ENCODE data around the gene KAZALD1.

KAZALD1 gene, protein sequence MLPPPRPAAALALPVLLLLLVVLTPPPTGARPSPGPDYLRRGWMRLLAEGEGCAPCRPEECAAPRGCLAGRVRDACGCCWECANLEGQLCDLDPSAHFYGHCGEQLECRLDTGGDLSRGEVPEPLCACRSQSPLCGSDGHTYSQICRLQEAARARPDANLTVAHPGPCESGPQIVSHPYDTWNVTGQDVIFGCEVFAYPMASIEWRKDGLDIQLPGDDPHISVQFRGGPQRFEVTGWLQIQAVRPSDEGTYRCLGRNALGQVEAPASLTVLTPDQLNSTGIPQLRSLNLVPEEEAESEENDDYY

DNA sequence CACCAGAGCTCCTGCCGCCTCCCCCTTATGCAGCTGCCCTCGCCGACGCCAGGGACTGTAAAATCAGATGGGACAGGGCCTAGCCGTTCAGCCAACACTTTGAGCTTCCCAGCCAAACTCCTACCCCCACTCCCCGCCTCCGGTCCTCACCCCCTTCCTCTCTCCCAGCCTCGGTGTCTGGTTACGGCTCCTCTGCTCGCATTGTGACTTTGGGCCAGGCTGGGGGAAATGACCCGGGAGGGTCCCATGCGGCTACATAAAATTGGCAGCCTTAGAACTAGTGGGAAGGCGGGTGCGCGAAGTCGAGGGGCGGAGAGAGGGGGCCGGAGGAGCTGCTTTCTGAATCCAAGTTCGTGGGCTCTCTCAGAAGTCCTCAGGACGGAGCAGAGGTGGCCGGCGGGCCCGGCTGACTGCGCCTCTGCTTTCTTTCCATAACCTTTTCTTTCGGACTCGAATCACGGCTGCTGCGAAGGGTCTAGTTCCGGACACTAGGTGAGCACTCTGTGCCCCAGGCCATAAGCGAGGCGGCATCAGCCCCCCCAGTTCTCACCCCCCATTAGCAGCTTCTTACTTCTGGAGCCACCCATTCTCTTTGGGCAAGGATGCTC lies at the start of gene KAZALD1:
Gene KAZALD1, plus strand, starts transcription at position 366 of the 608 bp plus-strand sequence. CDS start 604 bp downstream, outside the sequence.
- no peak for DNase-seq (ENCODE audit: low spot score)

DNA sequence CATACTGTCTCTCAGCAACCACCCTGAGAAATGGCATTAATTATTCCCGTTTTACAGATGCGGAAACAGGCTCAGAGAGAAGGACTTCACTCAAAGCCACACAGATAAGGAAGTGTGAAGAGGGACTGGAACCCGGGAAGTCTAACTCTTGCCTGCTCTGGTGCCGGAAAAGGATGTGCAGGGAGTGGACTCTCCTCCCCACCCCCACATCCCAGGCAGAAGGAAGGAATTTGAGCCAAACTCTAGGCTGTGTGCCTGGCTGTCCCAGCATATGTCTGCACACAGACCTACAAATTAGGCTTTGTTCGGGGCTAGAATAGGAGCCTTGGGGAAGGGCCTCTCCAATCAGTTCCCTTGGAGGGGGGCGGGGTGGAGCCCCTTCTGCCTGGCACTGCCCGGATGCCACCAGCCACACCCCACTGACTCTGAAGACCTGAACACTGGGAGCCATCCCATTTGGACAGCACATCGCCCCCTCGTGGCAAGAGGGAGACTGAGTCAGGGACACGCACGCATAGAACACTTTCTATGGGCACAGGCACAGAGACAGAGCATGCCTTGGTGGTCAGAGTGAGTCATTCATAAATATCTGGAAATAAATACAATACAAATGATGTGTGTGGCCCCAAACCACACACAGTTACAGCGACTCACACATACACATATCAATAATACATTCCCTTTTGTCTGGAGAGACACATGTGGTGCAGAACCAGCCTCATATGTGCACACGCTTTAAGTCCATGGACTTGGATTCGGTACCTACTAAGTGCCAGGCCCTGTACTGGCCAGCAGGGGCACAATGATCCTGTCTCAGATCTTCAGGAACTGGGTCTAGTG lies 49.0 kb upstream of the KAZALD1 start:
- peak; percentile 78 for DNase-seq (ENCODE audit: low spot score)

DNA sequence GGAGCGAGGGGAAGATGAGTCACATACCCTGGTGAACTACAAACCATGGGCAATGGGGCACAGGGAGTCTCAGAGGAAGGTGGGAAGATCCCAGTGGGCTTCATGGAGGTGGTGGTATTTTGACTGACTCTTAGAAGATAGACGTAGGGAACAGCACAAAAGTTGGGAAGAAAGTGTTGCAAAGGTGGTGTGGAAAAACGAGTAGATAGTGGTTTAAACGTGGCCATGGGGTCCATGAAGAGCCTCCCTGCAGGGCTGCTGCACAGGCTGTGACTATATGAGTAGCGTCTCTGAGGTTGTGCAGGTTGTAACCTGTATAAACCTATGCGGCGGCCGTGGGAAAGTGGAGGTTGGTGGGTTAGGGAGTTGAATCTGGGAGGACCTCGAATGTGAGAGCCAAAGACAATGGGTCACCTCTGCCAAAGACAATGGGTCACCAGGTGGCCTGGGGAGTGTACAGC lies 48.4 kb upstream of the KAZALD1 start:
- DNase-seq (ENCODE audit: low spot score): no peak

DNA sequence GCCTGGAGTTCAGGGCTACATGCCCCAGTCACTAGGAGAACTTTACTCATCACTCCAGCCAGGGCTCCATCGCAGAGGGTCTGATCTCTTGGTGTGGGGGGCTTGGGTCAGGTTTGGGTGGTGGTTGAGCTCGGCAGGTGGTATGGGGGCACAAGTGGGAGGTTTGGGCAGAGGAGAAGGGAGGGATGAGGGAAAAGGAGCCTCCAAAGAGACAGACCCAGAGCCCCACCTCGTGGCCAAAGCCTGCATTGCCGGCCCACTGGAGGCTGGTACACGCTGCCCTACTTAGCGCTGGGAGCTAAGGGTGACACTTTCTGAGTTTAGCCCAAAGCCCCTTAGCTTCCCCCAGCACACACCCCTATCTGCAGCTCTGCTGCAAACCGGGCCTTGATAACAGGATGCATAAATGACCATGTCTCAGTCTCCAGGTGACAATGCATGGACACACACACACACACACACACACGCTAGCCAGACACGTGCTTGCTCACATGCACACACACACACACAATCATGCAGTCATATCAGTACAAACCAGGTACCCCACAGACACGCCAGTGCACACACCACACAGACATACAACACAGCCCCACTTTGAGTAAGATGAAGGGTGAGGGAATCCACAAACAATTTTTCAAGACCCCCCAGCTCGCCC lies 47.4 kb upstream of the KAZALD1 start:
- DNase-seq (ENCODE audit: low spot score): peak; percentile 72

DNA sequence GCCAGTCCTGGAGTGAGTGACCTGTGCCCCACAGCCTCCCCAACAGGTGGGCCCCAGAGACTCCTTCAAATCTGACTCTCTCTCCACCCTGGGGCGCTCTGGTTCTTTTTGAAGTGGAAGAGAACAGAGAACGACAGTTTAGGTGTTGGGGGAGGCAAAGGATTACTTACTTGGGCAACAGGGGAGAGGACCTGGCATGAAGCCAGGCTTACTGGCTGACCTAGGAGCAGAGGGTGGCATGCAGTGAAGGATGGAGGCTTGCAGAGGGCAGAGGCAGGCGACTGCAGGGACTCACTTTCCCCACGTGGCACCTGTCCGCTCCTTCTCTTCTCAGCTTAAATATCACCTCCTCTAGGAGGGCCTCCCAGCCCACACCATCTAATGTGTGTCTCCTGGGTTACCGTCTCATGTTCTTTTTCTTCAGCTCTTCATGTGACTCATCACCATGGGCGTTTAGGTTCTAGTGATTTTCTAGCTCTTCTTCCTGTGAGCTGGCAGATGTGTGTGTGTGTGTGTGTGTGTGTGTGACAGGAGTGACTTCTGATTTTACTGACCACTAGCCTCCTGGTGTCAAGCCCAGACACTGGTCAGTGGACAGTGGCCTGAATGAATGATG lies 46.7 kb upstream of the KAZALD1 start:
- no peak for DNase-seq (ENCODE audit: low spot score)

DNA sequence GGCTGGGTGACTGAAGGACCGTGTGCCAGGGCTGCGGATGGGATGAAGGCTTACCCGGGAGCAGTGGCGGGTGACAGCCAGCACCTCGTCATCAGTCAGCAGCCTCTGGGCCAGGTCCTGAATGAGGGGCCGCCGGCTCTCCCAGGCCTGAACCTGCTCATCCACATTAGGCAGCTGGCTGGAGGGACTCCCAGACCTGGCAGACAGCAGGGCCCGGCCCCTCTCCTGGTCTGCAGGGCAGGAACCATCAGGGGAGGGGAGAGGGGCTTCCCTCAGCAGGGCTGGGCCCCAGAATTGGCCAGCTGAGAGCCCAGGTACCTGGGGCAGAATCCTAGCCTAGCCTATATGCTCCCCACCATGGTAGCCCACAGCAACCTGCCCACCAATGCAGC lies 46.2 kb upstream of the KAZALD1 start:
- no peak for DNase-seq (ENCODE audit: low spot score)

DNA sequence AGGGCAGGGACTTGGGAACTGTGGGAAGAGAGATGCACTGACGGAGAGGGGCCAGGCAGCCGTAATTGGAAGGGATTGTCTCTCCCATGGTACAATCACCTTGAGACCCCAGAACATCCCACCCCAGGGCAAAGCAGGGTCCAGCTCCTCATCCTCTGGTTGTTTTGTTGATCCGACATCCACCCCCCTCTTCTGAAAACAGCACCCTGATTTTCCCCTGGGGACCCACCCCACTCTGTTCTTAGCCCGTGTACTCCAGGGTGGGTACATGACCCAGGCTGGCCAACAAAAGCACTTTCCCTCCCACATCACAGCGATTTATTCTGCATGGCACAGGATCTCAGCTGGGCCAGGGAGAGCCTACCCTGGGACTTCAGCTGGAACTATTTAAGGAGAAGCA lies 45.0 kb upstream of the KAZALD1 start:
- DNase-seq (ENCODE audit: low spot score): no peak

DNA sequence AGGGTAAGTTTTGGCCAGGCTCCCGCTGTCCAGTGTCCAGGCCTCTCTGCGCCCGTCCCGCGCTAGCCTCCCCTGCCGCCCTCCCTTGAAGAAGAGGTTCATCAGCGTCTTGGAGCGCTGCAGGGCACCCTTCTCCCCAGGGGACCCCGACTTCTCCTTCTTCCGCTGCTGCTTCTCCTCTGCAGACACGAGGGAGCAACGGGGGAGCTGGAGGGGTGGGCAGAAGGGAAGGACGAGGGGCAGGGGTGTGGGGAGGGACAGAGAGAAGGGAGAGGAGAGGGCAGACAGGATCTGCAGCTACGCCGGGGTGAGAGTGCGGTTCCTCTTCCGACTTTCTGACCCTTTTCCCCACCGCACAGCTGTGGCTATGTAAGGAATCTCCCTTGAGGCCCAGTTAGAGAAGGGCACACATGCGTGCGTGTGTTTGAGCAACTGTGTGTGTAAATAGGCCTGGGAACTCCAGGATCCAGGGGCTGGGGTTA lies 43.6 kb upstream of the KAZALD1 start:
- DNase-seq (ENCODE audit: low spot score): no peak

DNA sequence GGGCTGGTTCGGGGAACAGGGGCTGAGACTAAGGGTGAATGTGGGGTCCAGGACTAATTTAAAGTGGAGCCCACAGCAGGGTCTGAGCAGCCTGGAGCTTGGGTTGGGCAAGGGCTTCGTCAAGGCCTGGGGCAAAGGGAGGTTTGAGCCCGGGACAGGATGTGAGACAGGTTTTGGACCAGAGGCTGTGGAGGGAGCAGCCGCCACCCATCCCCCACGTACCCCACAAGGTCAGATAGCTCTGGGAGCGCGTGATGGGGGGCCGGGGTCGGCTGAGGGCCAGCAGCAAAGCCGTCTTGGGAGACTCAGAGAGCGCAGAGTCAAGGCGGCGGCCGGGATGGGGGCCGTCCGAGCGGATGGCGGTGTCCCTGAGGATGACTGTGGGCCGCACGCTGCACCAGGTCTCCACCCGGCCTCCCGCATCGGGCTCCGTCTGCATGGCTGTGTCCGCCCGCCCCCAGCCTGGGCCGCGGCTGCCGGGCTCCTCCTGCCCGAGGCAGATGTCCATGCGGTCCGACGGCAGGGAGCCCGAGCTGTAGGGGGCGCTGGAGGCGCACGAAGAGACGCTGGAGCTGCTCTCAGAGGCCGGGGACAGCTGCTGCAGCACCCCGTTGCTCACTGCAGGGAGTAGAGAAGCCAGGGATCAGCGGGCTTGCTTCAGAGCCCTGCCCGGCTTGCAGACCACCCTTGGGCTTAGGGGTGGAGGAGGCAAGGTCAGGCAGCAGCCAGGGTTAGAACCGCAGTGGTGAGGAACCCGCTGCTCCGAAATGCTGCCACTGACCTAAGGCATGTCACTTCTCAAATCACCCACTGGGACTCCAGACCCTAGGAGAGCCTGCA lies 43.0 kb upstream of the KAZALD1 start:
- DNase-seq (ENCODE audit: low spot score): peak; percentile 88

DNA sequence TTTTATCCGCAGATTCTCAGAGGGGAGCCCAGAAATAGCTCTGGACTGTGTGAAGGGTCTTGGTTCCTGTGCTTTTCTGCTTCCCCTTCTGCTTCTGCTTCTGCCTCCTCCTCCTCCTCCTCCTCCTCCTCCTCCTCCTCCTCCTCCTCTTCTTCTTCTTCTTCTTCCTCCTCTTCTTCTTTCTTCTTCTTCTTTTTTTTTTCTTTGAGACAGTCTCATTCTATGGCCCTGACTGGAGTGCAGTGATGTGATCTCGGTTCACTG lies 42.4 kb upstream of the KAZALD1 start:
- no peak for DNase-seq (ENCODE audit: low spot score)

DNA sequence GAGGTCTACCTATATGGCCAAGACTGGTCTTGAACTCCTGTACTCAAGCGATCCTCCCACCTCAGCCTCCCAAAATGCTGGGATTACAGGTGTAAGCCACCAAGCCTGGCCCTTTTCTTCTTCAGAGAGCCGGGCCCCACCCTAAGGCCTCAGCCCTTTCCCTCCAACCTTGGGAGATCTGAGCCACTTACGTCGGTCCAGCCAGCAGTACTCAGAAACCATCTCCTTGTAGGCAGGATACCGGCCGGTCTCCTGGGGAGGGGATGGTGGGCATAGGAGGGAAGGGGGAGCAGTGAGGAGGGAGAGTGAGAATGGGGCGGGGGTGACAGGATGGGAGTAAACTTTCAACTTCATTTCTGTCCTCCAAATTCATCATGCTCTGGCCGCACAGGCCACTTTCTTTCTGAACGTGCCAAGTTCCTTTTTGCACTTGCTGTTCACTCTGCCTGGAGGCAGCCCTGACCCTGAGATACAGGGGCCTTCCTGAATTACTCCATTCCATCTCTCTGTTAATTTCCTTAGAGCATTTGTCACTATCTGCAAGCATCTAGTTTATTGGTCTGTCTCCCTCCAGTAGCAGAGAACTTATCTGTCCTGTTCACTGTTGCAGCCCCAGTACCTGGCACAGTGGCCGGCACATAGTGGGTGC lies 41.2 kb upstream of the KAZALD1 start:
- no peak for DNase-seq (ENCODE audit: low spot score)

DNA sequence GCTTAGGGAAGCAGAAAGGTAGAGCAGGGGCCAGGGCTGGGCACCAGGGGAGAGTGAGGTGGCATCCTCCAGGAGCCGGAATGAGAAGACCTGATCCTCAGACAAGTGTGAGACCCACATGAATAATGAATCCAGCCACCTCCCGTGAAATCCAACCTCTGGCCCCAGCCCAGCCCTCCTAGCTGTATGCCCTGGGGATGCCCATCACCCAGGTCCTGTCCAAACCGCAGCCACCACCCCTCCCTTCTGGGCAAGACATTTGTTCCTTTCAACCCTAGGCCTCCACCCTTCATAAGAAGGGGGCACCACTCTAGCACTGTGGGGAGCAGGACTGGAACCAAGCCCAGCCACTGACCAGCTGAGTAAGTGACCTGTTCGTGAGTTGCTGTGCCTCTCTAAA lies 40.5 kb upstream of the KAZALD1 start:
- no peak for DNase-seq (ENCODE audit: low spot score)

DNA sequence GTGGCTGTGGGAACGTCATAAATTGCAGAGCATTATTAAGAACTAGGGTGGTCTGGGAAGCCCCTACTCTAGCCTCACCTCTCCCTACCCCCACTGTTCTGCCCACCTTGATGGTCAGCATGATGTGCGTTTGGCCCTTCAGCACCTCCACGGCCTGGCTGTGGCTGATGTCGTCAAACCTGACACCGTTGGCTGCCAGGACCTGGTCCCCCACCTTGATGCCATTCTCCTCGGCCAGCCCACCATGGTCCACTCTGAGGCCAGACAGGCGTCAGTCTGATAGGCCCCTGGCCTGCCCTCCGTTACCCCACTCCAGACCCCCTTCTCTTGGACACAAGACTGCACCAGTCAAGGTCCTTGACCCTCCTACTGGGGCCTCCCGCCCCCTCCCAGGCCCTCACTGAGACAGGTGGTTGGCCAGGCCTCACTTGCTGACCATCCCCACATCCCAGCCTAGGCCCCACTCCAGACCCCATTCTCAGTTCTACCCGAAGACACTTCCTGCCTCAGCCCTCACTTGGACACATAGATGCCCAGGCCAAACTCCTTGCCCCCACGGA lies 40.0 kb upstream of the KAZALD1 start:
- no peak for DNase-seq (ENCODE audit: low spot score)

DNA sequence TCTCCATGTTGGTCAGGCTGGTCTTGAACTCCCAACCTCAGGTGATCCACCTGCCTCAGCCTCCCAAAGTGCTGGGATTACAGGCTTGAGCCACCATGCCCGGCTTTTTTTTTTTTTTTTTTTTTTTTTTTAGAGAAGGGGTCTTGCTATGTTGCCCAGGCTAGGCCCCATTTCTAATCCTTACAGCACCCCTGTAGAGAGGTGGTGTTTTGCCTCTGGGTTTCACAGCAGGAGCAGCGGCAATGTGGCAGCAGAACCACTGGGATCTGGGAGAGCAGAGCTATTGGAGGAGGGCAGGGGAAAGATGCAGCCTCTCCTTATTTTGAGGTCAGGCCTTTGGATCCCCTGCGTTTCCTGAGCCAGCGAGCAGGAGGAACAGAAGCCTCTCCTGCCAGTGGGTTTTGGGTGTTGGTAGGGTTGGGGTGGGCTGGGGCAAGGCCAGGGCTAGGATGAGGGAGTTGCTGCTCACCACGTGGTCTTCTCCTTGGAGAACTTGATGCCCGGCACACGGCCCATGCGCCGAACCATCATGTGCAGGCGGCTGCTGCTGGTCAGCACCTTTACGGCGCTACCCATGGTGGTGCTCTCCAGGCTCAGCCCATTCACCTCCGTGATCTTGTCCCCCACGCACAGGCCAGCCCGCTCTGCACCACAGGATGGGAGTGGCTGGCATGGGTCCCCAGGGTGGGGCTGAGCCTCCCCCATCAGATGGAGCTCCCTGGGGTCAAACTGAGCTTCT lies 38.7 kb upstream of the KAZALD1 start:
- DNase-seq (ENCODE audit: low spot score): no peak

DNA sequence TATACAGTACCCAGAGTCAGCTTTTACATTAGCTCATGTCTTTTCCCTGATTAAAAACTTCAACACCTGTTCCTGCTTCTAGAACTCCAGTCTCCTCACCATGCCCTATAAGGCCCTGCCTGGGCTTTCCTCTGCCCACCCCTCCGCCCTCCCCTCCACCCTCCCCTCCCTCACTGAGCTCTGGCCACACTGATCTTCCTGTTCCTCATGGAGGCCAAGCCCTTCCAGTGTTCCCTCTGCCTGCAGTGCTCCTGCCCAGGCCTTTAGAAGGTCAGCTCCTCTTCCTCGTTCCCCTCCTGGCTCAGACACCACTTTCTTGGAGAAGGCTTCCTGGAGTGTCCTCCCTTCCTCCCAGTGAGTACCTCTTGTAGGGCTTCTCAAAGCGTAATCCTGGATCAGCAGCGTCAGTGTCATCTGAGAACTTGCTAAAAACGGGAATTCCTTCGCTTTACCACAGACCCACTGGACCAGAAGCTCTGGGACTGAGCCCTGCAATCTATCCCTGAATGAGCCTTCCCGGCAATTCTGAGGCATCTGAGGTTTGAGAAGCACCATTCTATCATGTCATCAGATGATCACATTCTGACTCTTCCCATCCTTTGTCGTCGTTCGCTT lies 34.6 kb upstream of the KAZALD1 start:
- no peak for DNase-seq (ENCODE audit: low spot score)

DNA sequence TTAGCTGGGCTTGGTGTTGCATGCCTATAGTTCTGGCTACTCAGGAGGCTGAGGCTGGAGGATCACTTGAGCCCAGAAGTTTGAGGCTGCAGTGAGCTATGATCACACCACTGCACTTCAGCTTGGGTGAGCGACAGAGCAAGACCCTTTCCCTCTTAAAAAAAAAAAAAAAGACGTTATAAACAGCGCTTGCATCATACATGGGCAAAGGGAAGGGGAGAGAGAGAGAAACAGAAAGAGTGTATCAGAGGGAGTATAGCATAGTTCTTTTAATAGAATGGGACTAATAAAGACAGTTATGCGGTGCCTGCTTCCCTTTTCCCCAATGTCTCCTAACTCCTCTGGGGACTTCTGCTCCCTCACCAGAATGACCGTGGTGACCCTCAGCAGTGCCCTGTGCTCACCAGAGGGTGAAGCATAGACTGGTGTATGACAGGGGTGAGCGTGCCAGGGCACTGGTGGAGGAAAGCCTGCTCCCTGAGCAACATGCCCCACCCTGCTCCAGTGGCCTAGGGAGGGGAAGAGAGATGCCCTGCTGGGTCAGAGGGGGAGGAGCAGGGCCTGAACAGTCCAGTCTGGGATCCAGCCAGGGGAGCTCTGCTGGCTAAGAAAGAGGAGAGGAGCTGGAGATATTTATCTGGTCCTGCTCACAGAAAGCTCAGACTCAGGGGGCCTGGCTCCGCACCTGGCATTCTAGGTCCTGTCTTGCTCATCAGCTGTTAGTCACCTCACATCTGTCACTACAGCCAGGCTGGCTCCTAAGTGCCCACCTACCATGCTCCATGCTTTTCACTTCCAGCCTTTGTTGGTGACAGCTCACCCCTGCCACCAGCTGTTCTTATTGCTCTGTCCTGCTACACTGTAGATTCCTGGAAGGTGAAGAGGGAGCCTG lies 33.1 kb upstream of the KAZALD1 start:
- DNase-seq (ENCODE audit: low spot score): no peak

DNA sequence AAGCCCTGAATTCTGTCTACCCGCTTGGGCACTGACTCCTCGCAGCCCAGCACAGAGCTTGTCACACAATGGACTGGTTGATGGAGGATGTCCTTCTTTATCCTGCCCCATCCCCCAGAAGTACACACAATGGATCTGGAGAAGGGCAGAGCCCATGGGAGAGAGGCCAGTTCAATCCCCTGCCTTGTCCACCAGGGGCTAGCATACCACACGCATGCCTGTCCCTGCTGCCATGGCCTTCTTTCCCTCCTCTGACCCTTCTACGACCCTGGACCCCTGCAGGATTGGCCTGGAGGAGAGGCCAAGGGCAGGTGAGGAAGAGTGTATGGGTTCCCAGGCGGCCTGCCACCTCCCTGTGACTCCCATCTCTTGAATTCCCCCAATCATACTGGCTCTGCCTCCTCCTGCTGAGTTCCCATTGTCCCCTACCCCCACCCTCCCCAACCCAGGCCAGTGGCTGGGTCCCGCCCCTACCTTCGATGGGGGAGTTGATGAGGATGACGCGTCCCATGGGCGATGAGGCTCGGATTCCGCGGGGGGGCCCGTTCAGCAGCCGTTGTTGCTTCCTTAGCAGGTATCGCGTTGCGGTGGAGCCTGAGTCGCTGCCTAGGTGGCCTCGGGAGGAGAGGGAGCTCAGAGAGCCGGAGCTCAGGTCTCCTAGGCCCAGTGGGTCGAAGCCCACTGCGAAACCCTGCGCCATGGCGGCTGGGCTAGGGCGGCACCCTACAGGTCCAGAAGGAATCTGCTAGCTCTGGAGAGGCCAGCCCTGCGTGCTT lies 32.1 kb upstream of the KAZALD1 start:
- DNase-seq (ENCODE audit: low spot score): no peak

Measured in D341Med (cell line).